Stimulated activated effector memory CD8-positive, alpha-beta T cell treated with anti-CD3 and anti-CD28 coated beads, Interleukin-12 subunit alpha, Interleukin-12 subunit beta, amount 100 ng/mL, for 72 hours (primary cell): Measurements from ENCODE around the gene RPF1.

ENCODE experiments used
- ATAC-seq: fragments of 150-1000 bp; cut with Tn5 transposase; 2 replicates; pipeline ENCODE4 v1.10.0; 2021
- DNase-seq, 2 donors: peaks; one replicate each; pipeline ENCODE4 v3.0.0; 2021 to 2022; ENCODE audit warnings: low spot score in 2 of 2
- H3K27ac Mint-ChIP-seq: one replicate; pipeline ENCODE4 v1.8.0; 2022; ENCODE audit warnings: mild to moderate bottlenecking, mixed read lengths
- H3K36me3 Mint-ChIP-seq: one replicate; pipeline ENCODE4 v1.8.0; 2022; ENCODE audit warnings: mild to moderate bottlenecking, mixed read lengths
- H3K4me1 Mint-ChIP-seq: one replicate; pipeline ENCODE4 v1.8.0; 2022; ENCODE audit warnings: mixed read lengths
- H3K4me3 Mint-ChIP-seq: one replicate; pipeline ENCODE4 v1.8.0; 2022; ENCODE audit warnings: mild to moderate bottlenecking, mixed read lengths
- H3K9me3 Mint-ChIP-seq: one replicate; pipeline ENCODE4 v1.8.0; 2022; ENCODE audit warnings: mixed read lengths

RPF1 gene

DNA sequence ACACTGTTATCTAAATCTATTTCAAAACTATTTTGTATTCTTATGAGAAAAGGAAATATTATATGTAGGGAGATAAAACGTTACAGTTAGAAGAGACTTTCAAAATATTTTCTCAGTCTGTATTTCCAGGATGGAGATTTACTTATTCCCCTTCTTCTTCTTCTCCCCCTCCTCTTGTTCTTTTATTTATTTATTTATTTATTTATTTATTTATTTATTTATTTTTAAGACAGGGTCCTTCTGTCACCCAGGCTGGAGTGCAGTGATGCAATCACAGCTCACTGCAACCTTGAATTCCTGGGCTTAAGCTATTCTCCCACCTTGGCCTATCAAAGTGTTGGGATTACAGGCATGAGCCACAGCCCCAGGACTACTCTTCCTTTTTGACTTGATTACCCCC is 2.8 kb upstream of the RPF1 start:
- peaks cover 15% of the 10 kb centered on the region for H3K4me1 Mint-ChIP-seq
- H3K9me3 Mint-ChIP-seq: peaks cover 7% of the 10 kb centered on the region
- H3K4me3 Mint-ChIP-seq: no peak overlapping the region
- no peak for DNase-seq
- peaks cover 18% of the 10 kb centered on the region for H3K36me3 Mint-ChIP-seq
- no peak overlapping the region for H3K27ac Mint-ChIP-seq
- no peak for ATAC-seq

DNA sequence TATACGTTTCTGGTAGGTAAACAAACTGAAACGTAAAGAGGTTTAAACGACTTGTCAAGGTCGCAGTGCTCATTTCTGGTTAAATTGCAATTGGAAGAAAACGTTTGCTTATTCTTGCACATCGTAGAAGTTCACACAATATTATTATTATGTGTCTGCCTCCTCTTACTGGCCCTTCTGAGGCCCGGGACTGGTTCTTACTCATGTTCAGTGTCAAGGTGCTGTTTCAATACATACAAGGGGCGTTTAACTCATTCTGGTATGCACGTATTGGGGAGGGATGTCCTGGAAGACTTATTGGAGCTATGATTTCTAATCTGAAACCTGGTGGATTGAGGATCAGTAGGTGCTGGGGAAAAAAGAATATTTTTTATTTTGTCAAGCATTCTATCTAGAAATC is 932 bp downstream of the RPF1 start:
- H3K4me3 Mint-ChIP-seq: peak overlapping the region; percentile 93
- peaks cover 56% of the 10 kb centered on the region for H3K36me3 Mint-ChIP-seq
- DNase-seq: no peak
- H3K4me1 Mint-ChIP-seq: peaks cover 35% of the 10 kb centered on the region
- ATAC-seq: peak; percentile 61
- peak overlapping the region; percentile 97 for H3K27ac Mint-ChIP-seq
- H3K9me3 Mint-ChIP-seq: peaks cover 7% of the 10 kb centered on the region

- no peak overlapping the region for H3K27ac Mint-ChIP-seq
- H3K4me3 Mint-ChIP-seq: peak overlapping the region; percentile 93
- ATAC-seq: peak; percentile 55
- H3K9me3 Mint-ChIP-seq: peaks cover 7% of the 10 kb centered on the region
- H3K36me3 Mint-ChIP-seq: peaks cover 62% of the 10 kb centered on the region
- no peak for DNase-seq
- peaks cover 36% of the 10 kb centered on the region for H3K4me1 Mint-ChIP-seq
Observed at GRCh38 chr1:84480650-84481049, 1.6 kb downstream of the RPF1 start.

- Mint-ChIP-seq H3K9me3 (peaks cover 7% of the 10 kb centered on the region), H3K36me3 (peaks cover 69% of the 10 kb centered on the region), H3K27ac (no peak overlapping the region), H3K4me1 (peaks cover 42% of the 10 kb centered on the region), H3K4me3 (peak overlapping the region; percentile 93)
- ATAC-seq (no peak), DNase-seq (no peak)
Observed at GRCh38 chr1:84481317-84481716, 2.3 kb downstream of the RPF1 start.

DNA sequence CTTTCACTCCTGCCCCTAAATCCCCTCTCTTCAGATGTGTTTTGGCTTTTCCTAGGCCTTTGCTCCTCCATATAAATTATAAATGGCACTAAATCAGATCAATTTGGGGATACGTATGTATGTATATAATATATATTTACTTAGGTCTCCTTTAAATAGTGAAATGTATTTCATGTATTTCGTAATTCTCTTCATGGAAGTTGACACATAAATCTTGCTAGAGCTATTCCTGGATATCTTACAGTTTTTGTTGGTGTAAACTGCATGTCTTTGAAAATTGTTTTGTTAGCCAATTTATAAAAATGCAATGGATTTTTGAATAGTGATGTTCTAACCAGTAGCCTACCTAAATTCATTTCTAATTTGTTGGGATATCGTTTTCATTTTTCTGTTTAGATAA is 9.0 kb downstream of the RPF1 start:
- no peaks in the 10 kb centered on the region for H3K9me3 Mint-ChIP-seq
- DNase-seq: no peak
- H3K4me3 Mint-ChIP-seq: no peak overlapping the region
- peaks cover 90% of the 10 kb centered on the region for H3K36me3 Mint-ChIP-seq
- H3K4me1 Mint-ChIP-seq: peaks cover 26% of the 10 kb centered on the region
- no peak for ATAC-seq
- H3K27ac Mint-ChIP-seq: no peak overlapping the region

- Mint-ChIP-seq H3K27ac (no peak overlapping the region), H3K36me3 (peaks cover 86% of the 10 kb centered on the region), H3K9me3 (no peaks in the 10 kb centered on the region), H3K4me3 (no peak overlapping the region), H3K4me1 (peaks cover 24% of the 10 kb centered on the region)
- no peak for DNase-seq
- no peak for ATAC-seq
Observed at GRCh38 chr1:84489766-84490165, 10.7 kb downstream of the RPF1 start.

DNA sequence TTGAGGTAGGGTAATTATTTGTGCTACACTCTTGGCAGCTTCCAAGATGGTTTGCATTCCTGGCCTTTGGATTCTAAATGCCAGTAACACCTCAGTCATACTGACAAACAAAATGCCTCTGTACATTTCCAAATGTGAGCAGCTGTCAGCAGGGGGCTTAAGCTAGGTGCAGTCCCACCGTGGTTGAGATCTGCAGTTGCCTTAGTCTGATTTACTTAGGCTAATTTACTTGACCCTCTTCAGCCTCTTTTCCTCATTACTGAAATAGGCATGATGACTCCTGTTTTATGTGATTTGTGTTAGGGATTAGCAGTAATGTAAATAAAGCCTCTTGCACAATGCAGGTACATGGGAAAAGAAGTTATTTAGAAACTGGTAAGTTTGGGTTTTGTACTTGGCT is 13.7 kb downstream of the RPF1 start:
- peak overlapping the region; percentile 80 for H3K27ac Mint-ChIP-seq
- H3K4me1 Mint-ChIP-seq: peaks cover 10% of the 10 kb centered on the region
- DNase-seq: no peak
- peaks cover 92% of the 10 kb centered on the region for H3K36me3 Mint-ChIP-seq
- H3K4me3 Mint-ChIP-seq: no peak overlapping the region
- no peak for ATAC-seq
- no peaks in the 10 kb centered on the region for H3K9me3 Mint-ChIP-seq

DNA sequence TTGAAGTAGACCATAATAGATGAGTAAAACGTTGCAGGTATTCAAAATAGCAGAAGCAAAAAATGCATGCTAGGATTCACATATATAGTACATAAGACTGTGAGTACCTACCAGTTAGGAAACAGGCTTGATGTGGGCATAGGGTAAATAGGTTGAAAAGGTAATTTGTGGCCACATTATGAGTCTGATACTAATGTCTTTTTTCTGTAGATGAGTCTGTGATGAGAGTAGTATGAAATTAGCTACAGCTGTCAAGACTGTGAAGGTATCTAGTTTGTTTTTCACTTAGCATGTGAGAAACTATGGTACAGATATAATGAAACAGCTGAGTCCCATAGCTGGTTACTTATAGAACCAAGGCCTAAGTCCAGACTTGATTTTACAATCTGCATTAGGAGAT is 14.7 kb downstream of the RPF1 start:
- no peaks in the 10 kb centered on the region for H3K9me3 Mint-ChIP-seq
- no peak overlapping the region for H3K27ac Mint-ChIP-seq
- no peak overlapping the region for H3K4me3 Mint-ChIP-seq
- DNase-seq (no peak), ATAC-seq (peak; percentile 61)
- peaks cover 10% of the 10 kb centered on the region for H3K4me1 Mint-ChIP-seq
- peaks cover 95% of the 10 kb centered on the region for H3K36me3 Mint-ChIP-seq

DNA sequence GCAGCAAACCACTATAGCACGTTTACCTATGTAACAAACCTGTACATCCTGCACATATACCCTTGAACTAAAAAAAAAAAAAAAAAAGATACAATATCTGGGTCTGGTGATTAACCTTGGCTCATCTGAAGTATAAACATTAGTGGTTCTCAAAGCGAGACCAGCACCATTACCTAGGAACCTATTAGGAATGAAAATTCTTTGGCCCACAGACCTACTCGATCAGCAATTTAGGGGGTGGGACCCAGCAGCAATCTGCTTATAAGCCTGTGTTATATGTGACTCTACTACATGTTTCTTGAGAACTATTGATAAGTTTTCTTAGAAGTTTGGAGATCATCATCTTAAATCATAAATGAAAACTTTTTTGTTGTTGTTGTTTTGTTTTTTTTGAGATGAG is 17.4 kb downstream of the RPF1 start:
- no peak overlapping the region for H3K27ac Mint-ChIP-seq
- no peaks in the 10 kb centered on the region for H3K9me3 Mint-ChIP-seq
- ATAC-seq (no peak), DNase-seq (no peak)
- H3K36me3 Mint-ChIP-seq: peaks cover 96% of the 10 kb centered on the region
- no peak overlapping the region for H3K4me3 Mint-ChIP-seq
- peaks cover 10% of the 10 kb centered on the region for H3K4me1 Mint-ChIP-seq

DNA sequence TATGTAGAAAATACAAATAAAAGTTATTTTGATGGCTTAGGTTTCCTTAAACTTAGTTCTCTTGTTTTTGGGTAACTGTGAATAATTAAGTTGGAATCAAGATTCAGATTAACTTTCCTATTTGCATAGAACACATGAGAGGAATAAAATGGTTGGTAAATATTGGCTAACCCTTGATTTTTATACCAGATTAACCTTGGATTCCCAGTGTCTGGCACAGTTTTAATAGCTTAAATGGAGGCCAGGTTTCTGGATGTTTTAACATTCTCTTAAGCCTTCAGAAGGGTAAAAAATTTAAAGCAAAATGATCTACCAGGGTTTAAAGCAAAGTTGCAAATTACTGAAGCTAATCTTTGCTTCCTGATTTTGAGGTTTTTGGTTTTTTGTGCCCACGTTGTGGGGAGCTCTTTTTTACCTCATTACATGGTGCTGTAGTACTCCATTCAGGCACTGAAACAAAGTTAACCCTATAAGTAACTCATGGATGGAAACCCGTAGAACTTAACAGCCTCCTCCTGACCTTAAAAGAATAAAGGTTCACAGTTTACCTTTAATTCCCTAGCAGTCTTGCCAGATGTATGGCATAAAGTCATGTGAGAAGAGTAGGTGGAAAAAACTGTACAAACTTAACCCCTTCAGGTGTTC is 18.7 kb downstream of the RPF1 start:
- no peaks in the 10 kb centered on the region for H3K9me3 Mint-ChIP-seq
- ATAC-seq: no peak
- H3K27ac Mint-ChIP-seq: peak overlapping the region; percentile 26
- peaks cover 95% of the 10 kb centered on the region for H3K36me3 Mint-ChIP-seq
- peaks cover 14% of the 10 kb centered on the region for H3K4me1 Mint-ChIP-seq
- DNase-seq: no peak
- no peak overlapping the region for H3K4me3 Mint-ChIP-seq

GRCh38 chr1:84502927-84503326 is 23.9 kb downstream of the RPF1 start:
- Mint-ChIP-seq H3K27ac (no peak overlapping the region), H3K36me3 (peaks cover 77% of the 10 kb centered on the region), H3K4me1 (peaks cover 29% of the 10 kb centered on the region), H3K9me3 (no peaks in the 10 kb centered on the region), H3K4me3 (no peak overlapping the region)
- DNase-seq: no peak
- no peak for ATAC-seq

GRCh38 chr1:84504580-84505492 is 25.8 kb downstream of the RPF1 start:
- no peak for ATAC-seq
- Mint-ChIP-seq H3K4me3 (peak overlapping the region; percentile 94), H3K9me3 (no peaks in the 10 kb centered on the region), H3K36me3 (peaks cover 58% of the 10 kb centered on the region), H3K4me1 (peaks cover 29% of the 10 kb centered on the region), H3K27ac (peak overlapping the region; percentile 98)
- DNase-seq: no peak

GRCh38 chr1:84505493-84506001 is 26.5 kb downstream of the RPF1 start:
- peaks cover 29% of the 10 kb centered on the region for H3K4me1 Mint-ChIP-seq
- peak; percentile 57 for ATAC-seq
- H3K27ac Mint-ChIP-seq: peak overlapping the region; percentile 98
- no peak for DNase-seq
- no peaks in the 10 kb centered on the region for H3K9me3 Mint-ChIP-seq
- peaks cover 50% of the 10 kb centered on the region for H3K36me3 Mint-ChIP-seq
- H3K4me3 Mint-ChIP-seq: peak overlapping the region; percentile 94

DNA sequence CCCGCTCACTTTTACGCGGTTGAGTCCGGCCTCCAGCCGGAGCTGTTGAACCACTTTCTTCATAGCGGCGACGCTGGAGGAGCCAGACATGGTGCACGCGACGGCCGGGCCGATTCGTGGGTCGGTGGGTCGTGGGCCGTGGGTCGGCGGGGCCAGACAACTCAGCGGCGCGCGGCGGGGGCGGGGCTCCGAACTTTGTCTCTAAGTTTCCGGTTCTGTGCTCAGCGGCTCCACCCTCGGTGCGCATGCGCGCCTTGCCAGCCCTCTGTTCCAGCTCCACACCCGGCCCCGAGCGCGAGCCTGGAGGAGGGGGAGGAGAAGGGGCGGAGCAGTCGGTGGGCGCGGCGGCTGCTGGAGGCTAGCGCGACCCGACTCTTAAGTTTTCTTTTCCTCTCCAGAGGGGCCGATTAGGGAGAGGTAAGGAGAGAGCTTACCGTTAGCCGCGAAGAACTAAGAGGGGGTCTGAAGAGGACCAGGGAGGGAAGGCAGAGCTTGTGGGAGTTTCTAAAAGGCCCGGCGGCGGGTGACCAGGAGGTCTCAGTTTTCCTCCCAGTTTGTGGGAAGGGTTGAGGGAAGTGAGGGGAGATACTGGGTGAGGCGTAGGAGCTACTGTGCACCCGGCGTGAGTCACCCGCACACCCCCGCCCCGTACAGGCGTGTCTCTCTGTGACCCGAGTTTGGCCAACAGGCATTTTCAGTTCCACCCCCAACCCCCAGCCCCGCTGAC is 27.1 kb downstream of the RPF1 start, which contains the start of the genes GNG5 and SPATA1:
TSS of gene GNG5 (minus strand) at position 580 of the 727 bp plus-strand sequence. CDS start at position 90, 490 bp downstream.
TSS of gene SPATA1 (plus strand) at position 385 of the 727 bp plus-strand sequence. CDS start 9,974 bp downstream, outside the sequence.
- Mint-ChIP-seq H3K36me3 (peaks cover 44% of the 10 kb centered on the region), H3K4me3 (peak within 1 kb of the TSS; percentile 94), H3K4me1 (peaks cover 26% of the 10 kb centered on the region), H3K9me3 (no peaks in the 10 kb centered on the region), H3K27ac (peak within 1 kb of the TSS; percentile 98)
- DNase-seq: peak; percentile 94 to 99
- peak; percentile 93 for ATAC-seq
